SU-DHL-6 (cell line): ENCODE results near the gene RAB40B.

Experiments
- H2AFZ ChIP-seq: fragments of 200-600 bp; sonication (generic); 2 replicates; pipeline ENCODE4 v1.6.1; 2014; ENCODE audit warnings: low read depth, mild to moderate bottlenecking, moderate library complexity, mixed read lengths, antibody characterized with exemption, low read length; ENCODE audit not compliant: severe bottlenecking
- H3F3A ChIP-seq: fragments of 200-600 bp; shearing (Covaris generic); 2 replicates; pipeline ENCODE4 v1.6.0; 2016; ENCODE audit warnings: antibody characterized with exemption, mild to moderate bottlenecking; ENCODE audit not compliant: insufficient read depth
- H3K27ac ChIP-seq: fragments of 200-600 bp; sonication (generic); 2 replicates; pipeline ENCODE4 v1.5.1; 2016; ENCODE audit warnings: low read depth, mild to moderate bottlenecking, low read length, moderate library complexity, mixed read lengths
- H3K27me3 ChIP-seq: fragments of 200-600 bp; sonication (generic), shearing (Covaris generic); 2 replicates; pipeline ENCODE4 v1.6.0; 2014; ENCODE audit warnings: mild to moderate bottlenecking, low read length
- H3K36me3 ChIP-seq: fragments of 200-600 bp; sonication (generic); 2 replicates; pipeline ENCODE4 v1.6.1; 2014; ENCODE audit warnings: mild to moderate bottlenecking, low read length, mixed read lengths
- H3K4me2 ChIP-seq: fragments of 300-600, 200-600 bp; shearing (Covaris generic), sonication (generic); 2 replicates; pipeline ENCODE4 v1.6.0; 2014; ENCODE audit warnings: low read length, low read depth, mild to moderate bottlenecking; ENCODE audit not compliant: poor library complexity, severe bottlenecking
- H3K4me3 ChIP-seq: fragments of 200-600 bp; sonication (generic); 2 replicates; pipeline ENCODE4 v1.5.1; 2014; ENCODE audit warnings: antibody characterized with exemption, low read length, mild to moderate bottlenecking, mixed read lengths; ENCODE audit not compliant: insufficient read depth, poor library complexity, severe bottlenecking
- H3K79me2 ChIP-seq: fragments of 200-600 bp; sonication (generic); 2 replicates; pipeline ENCODE4 v1.6.1; 2014; ENCODE audit warnings: mild to moderate bottlenecking, low read length, moderate library complexity; ENCODE audit not compliant: insufficient read depth
- H3K9ac ChIP-seq: fragments of 200-600 bp; sonication (generic); 2 replicates; pipeline ENCODE4 v1.7.0; 2014; ENCODE audit warnings: mild to moderate bottlenecking, low read length
- H3K9me2 ChIP-seq: fragments of 200-600 bp; sonication (generic); replicated peaks from 2 replicates; pipeline ENCODE4 v1.6.1; 2014; ENCODE audit warnings: low read length; ENCODE audit not compliant: insufficient read depth
- H3K9me3 ChIP-seq: fragments of 200-600 bp; sonication (generic); 2 replicates; pipeline ENCODE4 v1.6.1; 2014; ENCODE audit warnings: low read length, mixed read lengths; ENCODE audit not compliant: insufficient read depth
- H4K20me1 ChIP-seq: fragments of 200-600 bp; sonication (generic); 2 replicates; pipeline ENCODE4 v1.6.1; 2014; ENCODE audit warnings: low read depth, mild to moderate bottlenecking, antibody characterized with exemption, low read length, moderate library complexity, mixed read lengths
- CTCF ChIP-seq: fragments of 200-600 bp; sonication (generic); IDR thresholded peaks from one replicate; pipeline ENCODE4 v1.5.1; 2017; ENCODE audit warnings: antibody characterized with exemption, mild to moderate bottlenecking, low read length, moderate library complexity; ENCODE audit not compliant: insufficient read depth, poor library complexity, severe bottlenecking
- EZH2phosphoT487 ChIP-seq: fragments of 200-600 bp; sonication (generic), shearing (Covaris generic); conservative IDR thresholded peaks from 2 replicates; pipeline ENCODE4 v1.6.1; 2018; ENCODE audit warnings: mild to moderate bottlenecking, antibody characterized with exemption, low read length, moderate library complexity, mixed read lengths

RAB40B gene

GRCh38 chr17:82619211-82619610 lies 79.3 kb downstream of the RAB40B start:
- TF ChIP-seq CTCF: no peak
- no peak for TF ChIP-seq EZH2phosphoT487
- no peak overlapping the region for H3K4me2 ChIP-seq
- no peak overlapping the region for H3K9ac ChIP-seq
- no peaks in the 10 kb centered on the region for H3K27me3 ChIP-seq
- H3K36me3 ChIP-seq: peaks cover 4% of the 10 kb centered on the region; the same call in 1 of the 2 replicates
- H3K9me2 ChIP-seq: no peaks in the 10 kb centered on the region
- H3K9me3 ChIP-seq: no peaks in the 10 kb centered on the region
- H3F3A ChIP-seq: no peaks in the 10 kb centered on the region
- H2AFZ ChIP-seq: no peak overlapping the region
- no peak overlapping the region for H3K4me3 ChIP-seq
- H3K79me2 ChIP-seq: no peaks in the 10 kb centered on the region
- H4K20me1 ChIP-seq: no peaks in the 10 kb centered on the region
- H3K27ac ChIP-seq: no peak overlapping the region

GRCh38 chr17:82616021-82616711 lies 82.3 kb downstream of the RAB40B start:
- Histone ChIP-seq H3F3A (peaks cover 6% of the 10 kb centered on the region; the same call in 1 of the 2 replicates), H3K79me2 (no peaks in the 10 kb centered on the region), H3K4me3 (no peak overlapping the region), H3K36me3 (peaks cover 4% of the 10 kb centered on the region; the same call in 1 of the 2 replicates), H3K4me2 (no peak overlapping the region), H3K27ac (no peak overlapping the region), H3K9me2 (no peaks in the 10 kb centered on the region), H2AFZ (no peak overlapping the region), H3K9ac (no peak overlapping the region), H3K27me3 (no peaks in the 10 kb centered on the region), H4K20me1 (no peaks in the 10 kb centered on the region), H3K9me3 (no peaks in the 10 kb centered on the region)
- TF ChIP-seq CTCF (no peak), EZH2phosphoT487 (no peak)

GRCh38 chr17:82615084-82616020 lies 83.1 kb downstream of the RAB40B start:
- H3K27me3 ChIP-seq: no peaks in the 10 kb centered on the region
- H3K27ac ChIP-seq: no peak overlapping the region
- H3F3A ChIP-seq: peaks cover 6% of the 10 kb centered on the region; the same call in 1 of the 2 replicates
- peaks cover 4% of the 10 kb centered on the region; the same call in 1 of the 2 replicates for H3K36me3 ChIP-seq
- H3K9ac ChIP-seq: no peak overlapping the region
- no peak overlapping the region for H3K4me3 ChIP-seq
- H3K9me3 ChIP-seq: no peaks in the 10 kb centered on the region
- no peak overlapping the region for H3K4me2 ChIP-seq
- no peaks in the 10 kb centered on the region for H3K79me2 ChIP-seq
- H4K20me1 ChIP-seq: no peaks in the 10 kb centered on the region
- TF ChIP-seq EZH2phosphoT487 (no peak), CTCF (no peak)
- no peak overlapping the region for H2AFZ ChIP-seq
- no peaks in the 10 kb centered on the region for H3K9me2 ChIP-seq
